GM12864 (cell line): ENCODE data around the gene GLCCI1.
"Not testable (repeated sequence)": the region's sequence is repeated elsewhere in the genome, so short reads cannot be mapped to it uniquely, and the experiment has no call there.

Experiments used
- DNase-seq: peaks from one replicate; pipeline ENCODE4 v3.0.0-alpha.2; 2011; ENCODE audit warnings: low read depth
- H3K4me3 ChIP-seq: 2 replicates; pipeline ENCODE4 v1.5.1; 2011; ENCODE audit warnings: mild to moderate bottlenecking, low read depth, low read length, control low read depth
- TF ChIP-seq, protein P1 (sequence below): IDR thresholded peaks from 2 replicates; pipeline ENCODE4 v1.5.1; 2011; ENCODE audit warnings: low read depth, mild to moderate bottlenecking, moderate library complexity, low read length, control low read depth, inconsistent platforms; ENCODE audit errors: missing control alignments

GLCCI1 gene

DNA sequence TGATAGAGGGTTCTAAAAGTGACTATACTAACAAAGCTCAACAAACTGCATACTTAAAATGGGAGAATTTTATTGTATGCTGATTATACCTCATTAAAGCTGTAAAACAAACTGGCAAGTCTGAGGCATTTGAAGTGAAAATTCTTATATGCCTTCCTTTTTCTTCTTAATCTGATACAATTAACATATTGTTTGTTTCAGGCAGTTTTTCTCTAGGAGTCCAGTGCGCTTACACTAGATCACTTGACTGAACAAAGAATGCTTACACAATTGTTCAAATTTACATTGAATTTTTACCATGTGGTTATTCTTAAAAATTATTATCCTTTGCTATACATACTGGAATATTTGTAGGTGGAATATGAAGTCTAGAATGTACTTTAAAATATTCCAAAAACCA is 89.0 kb downstream of the GLCCI1 start:
- no peak overlapping the region for H3K4me3 ChIP-seq
- DNase-seq: no peak
- TF ChIP-seq, protein P1, sequence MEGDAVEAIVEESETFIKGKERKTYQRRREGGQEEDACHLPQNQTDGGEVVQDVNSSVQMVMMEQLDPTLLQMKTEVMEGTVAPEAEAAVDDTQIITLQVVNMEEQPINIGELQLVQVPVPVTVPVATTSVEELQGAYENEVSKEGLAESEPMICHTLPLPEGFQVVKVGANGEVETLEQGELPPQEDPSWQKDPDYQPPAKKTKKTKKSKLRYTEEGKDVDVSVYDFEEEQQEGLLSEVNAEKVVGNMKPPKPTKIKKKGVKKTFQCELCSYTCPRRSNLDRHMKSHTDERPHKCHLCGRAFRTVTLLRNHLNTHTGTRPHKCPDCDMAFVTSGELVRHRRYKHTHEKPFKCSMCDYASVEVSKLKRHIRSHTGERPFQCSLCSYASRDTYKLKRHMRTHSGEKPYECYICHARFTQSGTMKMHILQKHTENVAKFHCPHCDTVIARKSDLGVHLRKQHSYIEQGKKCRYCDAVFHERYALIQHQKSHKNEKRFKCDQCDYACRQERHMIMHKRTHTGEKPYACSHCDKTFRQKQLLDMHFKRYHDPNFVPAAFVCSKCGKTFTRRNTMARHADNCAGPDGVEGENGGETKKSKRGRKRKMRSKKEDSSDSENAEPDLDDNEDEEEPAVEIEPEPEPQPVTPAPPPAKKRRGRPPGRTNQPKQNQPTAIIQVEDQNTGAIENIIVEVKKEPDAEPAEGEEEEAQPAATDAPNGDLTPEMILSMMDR: no peak

DNA sequence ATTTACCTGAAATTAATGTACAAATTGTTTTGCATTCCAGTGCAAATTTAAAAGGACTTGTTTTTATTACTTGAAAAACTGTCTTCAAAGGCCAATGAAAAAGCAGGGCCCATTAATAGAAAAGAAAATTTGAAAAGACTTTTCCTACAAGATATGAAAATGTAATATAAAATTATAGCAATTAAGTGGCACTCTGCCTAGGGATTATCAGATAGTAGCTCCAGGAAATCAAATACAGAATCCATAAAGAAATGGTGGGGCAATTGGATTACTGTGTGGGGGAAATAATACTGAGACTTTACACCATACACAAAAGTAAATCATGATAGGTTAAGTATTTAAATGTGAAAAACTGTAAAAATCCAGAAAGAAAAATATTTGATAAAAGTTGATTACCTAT is 89.7 kb downstream of the GLCCI1 start:
- DNase-seq: no peak
- H3K4me3 ChIP-seq: no peak overlapping the region
- TF ChIP-seq, protein P1: no peak

DNA sequence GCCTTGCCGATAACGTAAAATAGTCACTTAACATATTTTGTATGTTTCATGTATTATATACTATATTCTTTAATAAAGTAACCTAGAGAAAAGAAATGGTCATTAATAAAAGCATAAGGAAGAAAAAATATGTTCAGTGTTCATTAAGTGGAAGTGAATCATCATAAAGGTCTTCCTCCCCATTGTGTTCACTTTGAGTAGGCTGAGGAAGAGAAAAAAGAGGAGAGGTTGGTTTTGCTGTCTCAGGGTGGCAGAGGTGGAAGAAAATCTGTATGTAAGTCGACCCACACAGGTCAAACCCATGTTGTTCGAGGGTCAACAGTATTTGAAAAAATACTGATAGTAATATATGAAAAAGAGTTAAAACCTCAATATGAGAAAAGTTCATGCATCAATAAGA is 90.3 kb downstream of the GLCCI1 start:
- no peak for DNase-seq
- no peak overlapping the region for H3K4me3 ChIP-seq
- TF ChIP-seq, protein P1: no peak

DNA sequence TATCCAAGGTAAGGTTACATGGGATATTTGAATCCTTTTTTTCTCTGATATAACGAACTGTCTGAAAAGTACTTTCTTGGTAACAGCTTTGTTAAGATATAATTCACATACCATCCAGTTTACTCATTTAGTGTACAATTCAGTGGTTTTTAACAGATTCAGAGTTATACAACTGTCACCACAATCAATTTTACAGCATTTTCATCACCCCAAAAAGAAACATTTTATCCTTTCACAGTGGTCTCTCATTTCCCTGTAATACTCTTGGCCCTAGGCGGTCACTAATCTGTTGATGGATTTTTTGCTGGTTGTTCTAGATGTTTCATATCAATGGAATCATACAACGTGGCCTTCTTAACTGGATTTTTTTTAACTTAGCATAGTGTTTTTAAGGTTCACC is 91.6 kb downstream of the GLCCI1 start:
- H3K4me3 ChIP-seq: no peak overlapping the region
- no peak for DNase-seq
- TF ChIP-seq, protein P1: no peak

DNA sequence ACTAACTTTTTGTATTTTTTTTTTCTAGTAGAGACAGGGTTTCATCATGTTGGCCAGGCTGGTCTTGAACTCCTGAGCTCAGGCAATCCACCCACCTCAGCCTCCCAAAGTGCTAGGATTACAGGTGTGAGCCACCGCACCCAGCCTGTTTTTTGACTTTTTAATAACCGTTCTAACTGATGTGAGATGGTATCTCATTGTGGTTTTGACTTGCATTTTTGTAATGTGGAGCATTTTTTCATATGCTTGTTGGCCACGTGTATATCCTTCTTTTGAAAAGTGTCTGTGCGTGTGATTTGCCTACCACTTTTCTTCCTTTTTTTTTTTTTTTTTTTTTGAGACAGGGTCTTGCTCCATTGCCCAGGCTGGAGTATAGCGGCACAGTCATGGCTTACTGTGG is 94.7 kb downstream of the GLCCI1 start:
- not testable (repeated sequence) for H3K4me3 ChIP-seq, DNase-seq

DNA sequence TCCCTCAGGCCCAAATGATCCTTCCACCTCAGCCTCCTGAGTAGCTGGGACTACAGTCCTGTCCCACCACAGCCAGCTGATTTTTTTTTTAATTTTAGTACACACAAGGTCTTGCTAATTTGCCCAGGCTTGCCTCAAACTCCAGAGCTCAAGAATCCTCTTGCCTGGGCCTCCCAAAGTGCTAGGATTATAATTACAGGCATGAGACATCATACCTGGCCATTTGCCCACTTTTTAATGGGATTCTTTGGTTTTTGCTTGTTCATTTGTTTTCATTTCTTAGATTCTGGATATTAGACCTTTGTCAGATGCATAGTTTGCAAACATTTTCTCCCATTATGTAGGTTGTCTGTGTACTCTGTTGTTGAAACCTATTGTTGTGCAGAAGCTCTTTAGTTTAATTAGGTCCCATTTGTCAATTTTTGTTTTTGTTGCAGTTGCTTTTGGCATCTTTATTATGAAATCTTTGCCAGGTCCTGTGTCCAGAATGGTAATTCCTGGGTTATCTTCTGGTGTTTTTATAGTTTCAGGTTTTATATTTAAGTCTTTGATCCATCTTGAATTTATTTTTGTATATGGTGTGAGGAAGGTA is 95.2 kb downstream of the GLCCI1 start:
- TF ChIP-seq, protein P1: no peak
- no peak overlapping the region for H3K4me3 ChIP-seq
- no peak for DNase-seq

DNA sequence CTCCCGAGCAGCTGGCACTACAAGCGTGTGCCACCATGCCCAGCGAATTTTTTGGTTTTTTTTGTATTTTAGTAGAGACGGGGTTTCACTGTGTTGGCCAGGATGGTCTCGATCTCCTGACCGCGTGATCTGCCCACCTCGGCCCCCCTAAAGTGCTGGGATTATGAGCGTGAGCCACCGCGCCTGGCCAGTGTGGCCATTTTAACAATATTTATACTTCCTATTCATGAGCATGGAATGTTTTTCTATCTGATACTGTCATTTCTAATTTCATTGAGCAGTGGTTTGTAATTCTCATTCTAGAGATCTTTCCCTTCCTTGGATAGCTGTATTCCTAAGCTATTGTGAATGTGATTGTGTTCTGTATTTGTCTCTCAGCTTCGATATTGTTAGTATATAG is 96.2 kb downstream of the GLCCI1 start:
- DNase-seq: no peak
- no peak overlapping the region for H3K4me3 ChIP-seq
- TF ChIP-seq, protein P1: no peak

DNA sequence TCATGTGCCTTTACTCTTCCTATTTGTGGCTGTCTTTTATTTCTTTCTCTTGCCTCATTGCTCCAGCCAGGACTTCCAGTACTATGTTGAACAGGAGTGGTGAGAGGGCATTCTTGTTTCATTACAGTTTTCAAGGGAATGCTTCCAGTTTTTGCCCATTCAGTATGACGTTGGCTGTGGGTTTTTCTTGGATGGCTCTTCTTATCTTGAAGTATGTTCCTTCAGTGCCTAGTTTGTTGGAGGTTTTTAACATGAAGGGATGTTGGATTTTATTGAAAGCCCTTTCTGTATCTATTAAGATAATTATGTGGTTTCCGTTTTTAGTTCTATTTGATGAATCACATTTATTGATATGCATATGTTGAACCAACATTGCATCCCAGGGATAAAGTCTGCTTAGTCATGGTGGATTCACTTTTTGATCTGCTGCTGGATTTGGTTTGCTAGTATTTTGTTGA is 96.8 kb downstream of the GLCCI1 start:
- TF ChIP-seq, protein P1: no peak
- no peak overlapping the region for H3K4me3 ChIP-seq
- DNase-seq: no peak
